GM15510 (cell line): Measurements from ENCODE around the gene PLD1.

Experiments
- POLR2A ChIP-seq: IDR thresholded peaks from 3 replicates; pipeline ENCODE4 v1.6.1; 2011; ENCODE audit warnings: borderline replicate concordance; ENCODE audit not compliant: insufficient read length; ENCODE audit errors: extremely low read depth

Gene PLD1

DNA sequence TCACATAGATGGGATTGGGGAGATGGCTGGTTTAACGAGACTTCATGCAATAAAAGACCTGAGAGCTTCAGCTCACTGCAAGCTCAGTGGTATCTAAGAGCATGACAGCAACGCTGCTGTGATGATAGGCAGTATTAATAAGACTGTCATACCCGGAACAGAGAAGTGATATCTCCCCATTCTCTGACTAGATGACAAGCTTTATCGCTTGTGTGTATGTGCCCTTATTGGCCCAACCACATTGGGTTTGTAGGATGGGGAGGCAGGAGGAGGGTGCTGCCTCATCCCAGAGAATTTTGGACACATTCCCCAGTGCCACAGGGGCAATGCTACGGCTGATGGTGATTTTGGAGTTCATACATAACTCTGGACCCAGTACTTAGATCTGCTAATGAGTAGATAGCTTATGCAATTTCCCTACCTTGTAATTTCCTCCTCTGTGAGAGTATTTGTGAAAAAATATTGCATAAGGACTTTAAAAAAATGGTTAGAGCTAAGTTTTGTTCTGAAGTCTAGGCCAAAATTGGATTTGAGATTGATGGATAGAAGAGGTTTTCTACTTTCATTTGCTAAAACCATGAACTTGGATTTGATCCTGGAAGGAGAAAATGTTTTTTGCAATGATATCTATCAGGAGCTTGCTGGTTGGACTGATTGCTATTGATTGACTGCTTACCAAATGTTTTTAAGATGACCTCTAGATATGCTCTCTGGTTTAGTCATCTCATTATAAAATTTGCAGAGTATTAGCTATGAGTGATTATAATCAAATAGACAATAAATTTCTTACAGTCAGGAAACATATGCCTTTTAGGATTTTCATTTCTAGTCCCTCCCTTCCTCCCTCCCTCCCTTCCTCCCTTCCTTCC lies 18.9 kb upstream of the PLD1 start:
- no peak for TF ChIP-seq POLR2A

GRCh38 chr3:171827836-171828458 lies 17.7 kb upstream of the PLD1 start:
- no peak for TF ChIP-seq POLR2A

DNA sequence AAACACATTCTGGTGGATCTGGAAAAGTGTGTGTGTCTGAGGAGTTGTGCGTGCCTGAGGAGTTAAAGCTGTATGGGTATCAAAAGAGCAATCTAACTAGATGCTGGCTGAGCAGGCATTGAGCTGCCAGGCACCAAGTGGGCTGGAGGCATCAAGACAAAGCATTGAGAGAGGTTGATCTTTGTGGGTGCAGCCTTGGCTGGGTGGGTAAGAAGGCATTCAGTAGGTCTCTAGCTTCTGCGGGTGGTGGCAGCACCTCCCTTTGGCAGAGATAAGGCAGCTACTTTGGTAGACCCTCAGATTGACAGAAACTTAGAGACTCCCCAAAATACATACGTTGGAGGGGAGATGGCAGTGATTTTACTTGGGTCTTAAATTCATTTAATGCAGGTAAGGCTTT lies 17.1 kb upstream of the PLD1 start:
- no peak for TF ChIP-seq POLR2A

GRCh38 chr3:171825222-171825828 lies 15.0 kb upstream of the PLD1 start:
- TF ChIP-seq POLR2A: no peak

DNA sequence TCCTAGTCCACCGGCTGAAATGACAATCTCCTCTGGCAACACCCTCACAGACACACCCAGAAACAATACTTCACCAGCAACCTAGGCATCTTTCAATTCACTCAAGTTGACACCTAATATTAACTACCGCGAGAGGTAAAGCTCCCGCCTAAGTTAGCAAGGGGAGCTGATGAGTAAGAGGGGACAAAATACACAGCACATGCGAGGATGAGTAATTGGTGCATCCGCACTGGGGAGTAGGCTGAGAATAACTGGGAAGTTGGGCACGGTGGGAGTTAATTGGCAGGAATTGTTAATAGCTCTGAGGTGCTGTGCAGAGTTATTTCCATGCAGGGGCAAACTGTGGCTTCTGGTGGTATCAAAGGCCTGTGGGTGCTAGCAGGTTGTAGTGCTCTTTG lies 14.5 kb upstream of the PLD1 start:
- TF ChIP-seq POLR2A: no peak

- TF ChIP-seq POLR2A: no peak
Measured at GRCh38 chr3:171824116-171824515, 13.8 kb upstream of the PLD1 start.

DNA sequence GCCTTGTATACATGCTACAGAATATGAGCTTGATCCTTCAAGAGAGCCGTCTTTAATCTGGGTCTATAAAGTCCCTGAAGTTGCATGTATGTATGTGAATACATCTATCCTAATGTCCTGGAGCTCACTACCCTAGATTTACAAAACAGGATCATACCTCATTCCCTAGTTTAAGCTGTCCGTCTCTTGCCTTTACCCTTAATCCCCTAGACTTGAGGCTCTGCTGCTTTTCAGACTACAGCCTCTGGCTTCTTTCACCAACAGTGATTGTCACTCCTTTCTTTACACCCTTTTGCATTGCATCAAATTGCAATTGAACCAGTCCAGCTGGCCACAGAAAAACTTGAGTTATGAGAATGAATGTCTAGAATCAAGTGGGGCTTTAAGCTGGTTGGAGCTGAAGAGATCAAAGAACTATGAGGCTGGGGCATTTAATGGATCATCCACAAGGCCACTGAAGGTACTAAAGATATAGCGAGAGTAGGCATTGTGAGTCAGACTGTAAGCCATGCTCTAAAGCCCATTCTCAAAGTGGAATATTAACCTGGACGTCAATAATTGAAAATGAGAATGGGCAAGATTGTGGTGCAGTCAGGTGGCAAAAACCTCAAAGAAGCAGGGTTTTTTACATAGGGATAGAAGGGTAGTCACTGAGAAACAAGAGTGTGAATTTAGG lies 12.3 kb upstream of the PLD1 start:
- TF ChIP-seq POLR2A: no peak

DNA sequence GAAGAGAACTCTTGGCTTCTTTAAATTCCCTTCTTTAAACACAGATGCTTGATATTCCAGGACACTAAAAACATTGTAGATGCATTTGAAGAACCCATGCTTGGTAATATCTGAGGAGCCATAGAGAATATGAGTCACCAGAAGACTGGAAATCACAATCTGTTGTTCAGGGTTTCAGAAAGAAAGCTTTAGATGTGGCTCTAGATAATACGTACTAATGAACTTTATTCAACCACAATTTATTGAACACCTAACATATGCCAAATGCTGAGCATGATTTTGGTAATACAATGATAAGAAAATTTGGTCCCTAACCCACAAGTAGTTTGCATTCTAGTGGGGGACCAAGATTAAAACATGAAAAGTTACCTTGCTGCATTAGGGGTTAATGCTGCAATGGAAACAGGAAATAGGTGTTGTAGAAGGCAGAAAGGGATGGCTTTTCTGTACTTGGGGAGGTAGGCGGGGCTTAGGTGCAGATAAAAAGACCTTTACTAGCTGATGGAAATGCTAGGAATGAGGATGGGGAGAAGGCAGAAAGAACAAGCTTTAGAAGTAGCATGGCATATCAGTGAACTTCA lies 11.6 kb upstream of the PLD1 start:
- TF ChIP-seq POLR2A: no peak

DNA sequence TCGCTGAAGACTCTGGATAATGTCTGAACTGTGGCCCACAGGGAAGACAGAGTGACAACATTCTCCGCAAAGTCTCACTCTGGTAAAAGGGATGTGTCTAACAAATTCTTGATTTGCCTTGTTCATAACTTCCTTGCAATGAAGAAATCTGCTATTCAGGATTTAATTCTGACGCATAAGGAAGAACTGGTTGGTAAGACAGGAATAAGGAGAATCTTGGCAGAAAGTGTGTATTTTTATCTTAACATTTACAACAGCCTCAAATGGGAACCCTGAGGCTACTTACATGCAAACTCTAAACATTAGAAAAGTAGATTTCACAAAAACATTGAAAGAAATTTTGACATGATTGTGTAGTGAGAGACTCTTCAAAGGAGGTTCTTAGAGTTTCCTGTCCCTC lies 10.8 kb upstream of the PLD1 start:
- no peak for TF ChIP-seq POLR2A

DNA sequence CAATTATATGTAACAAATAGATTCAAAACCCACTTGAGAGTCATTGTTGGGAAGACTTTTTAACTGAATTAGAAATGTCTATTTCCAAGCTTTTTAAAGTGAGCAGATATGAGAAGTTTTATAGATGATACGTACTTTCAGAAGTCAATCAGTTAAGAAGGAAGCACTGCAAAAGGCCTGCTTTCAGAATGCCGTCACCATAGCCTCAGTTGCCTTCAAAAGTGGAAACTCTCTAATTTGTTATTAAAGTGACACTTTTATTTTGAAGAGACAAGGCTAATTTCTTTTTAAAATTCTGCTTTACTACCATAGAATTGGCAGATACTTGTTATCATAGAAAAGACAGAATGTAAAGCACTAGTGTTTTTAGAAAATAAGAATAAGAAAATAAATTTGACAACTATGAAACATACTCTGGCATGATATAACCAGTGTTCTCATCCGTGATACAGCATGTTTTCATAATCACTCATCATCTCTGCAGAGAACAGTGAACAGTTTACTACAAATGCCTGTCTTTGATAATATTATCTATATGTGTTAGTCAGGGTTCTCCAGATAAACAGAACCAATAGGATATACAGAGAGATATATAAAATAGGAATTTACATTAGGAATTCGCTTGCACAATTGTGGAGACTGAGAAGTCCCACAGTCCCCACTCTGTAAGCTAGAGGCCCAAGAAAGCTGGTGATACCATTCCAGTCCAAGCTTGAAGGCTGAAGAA lies 7.0 kb upstream of the PLD1 start:
- TF ChIP-seq POLR2A: no peak

- TF ChIP-seq POLR2A: no peak
Measured at GRCh38 chr3:171815973-171816595, 5.8 kb upstream of the PLD1 start.

DNA sequence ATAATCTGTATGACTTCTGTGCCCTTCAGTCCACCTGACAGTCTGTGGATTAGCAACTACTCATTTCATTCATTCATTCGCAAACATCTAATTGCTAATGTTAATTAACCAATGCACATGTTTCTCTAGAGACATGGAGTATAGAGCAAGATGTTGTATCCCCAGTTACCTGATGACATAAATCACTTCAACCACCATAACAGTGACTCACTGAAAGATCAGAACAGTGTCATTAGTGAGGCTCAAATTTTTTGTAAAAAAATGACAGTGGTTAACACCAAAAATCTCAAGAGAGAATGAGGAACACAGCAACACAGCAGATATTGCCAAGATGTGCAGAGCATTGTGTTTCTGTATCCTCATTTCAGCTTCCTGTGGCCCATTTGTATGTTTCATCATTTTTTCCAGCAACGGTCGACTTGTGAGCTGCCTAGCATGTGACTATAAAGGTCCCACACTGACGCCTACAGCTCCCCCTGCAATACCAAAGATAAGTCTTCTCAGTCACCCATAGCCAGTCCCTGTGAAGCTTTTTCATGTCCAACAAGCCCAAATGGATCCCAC lies 3.7 kb upstream of the PLD1 start:
- no peak for TF ChIP-seq POLR2A

- TF ChIP-seq POLR2A: no peak
Measured at GRCh38 chr3:171813278-171813896, 3.1 kb upstream of the PLD1 start.

DNA sequence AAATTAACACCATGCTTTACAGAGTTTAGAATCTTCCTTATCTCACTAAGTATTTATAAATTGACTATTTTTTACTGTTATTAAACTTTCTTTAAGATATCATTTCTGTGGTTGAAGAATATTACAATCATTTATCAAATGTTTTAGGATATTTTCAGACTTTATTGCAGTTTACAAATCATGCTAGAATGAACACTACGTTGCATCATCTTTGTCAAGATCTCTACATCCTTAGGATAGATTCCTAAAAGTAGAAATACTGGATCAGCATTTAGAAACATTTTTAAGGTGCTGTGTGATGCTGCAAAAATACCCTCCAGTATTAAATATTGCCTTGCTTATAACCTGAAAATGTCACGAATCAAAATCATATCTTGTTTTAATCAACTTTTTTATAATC lies 2.5 kb upstream of the PLD1 start:
- TF ChIP-seq POLR2A: no peak

DNA sequence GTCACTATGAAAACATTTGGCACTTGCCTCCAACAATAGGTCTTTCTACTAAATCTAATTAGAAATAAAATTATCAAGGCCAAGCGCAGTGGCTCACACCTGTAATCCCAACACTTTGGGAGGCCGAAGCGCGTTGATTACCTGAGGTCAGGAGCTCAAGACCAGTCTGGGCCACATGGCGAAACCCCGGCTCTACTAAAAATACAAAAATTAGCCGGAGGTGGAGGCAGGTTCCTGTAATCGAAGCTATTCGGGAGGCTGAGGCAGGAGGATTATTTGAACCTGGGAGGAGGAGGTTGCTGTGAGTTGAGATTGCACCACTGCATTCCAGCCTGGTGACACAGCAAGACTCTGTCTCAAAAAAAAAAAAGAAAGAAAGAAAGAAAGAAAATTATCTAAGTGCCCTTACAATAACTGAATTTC lies 1.6 kb upstream of the PLD1 start:
- no peak for TF ChIP-seq POLR2A
